GM12878 (cell line): ENCODE results near the gene HS3ST3B1. TPM values are rescaled to one million over a fixed set of nuclear protein-coding genes. Genes with fewer than 3 reads are reported as not detected.

Source experiments
- ATAC-seq: fragments of 200-7000 bp; cut with Tn5 transposase; 3 replicates; pipeline ENCODE4 v1.9.1; 2020; ENCODE audit warnings: mild to moderate bottlenecking, moderate library complexity
- BruUV-seq: library from RNA; stranded (reverse); fragments of 400-500 nt; replicated peaks from 2 replicates; lab custom pipeline; 2021; lab: Mats Ljungman, UMichigan
- CTCF ChIA-PET: fragments of 300-600 bp; sonication (Branson Sonifier 250); formaldehyde crosslinking; extraction: SDS; loops from one replicate; lab custom pipeline; 2021; ENCODE audit warnings: inconsistent platforms; lab: Yijun Ruan, JAX
- POLR2A ChIA-PET: fragments of 350-600 bp; formaldehyde crosslinking; extraction: SDS; loops from one replicate; lab custom pipeline; 2021; ENCODE audit warnings: inconsistent platforms; lab: Charles Lee
- RAD21 ChIA-PET: fragments of 300-600 bp; sonication (Branson Sonifier 250); formaldehyde crosslinking; loops from one replicate; lab custom pipeline; 2023; ENCODE audit warnings: antibody characterized with exemption; ENCODE audit not compliant: unreplicated experiment; lab: Charles Lee
- SMC1A ChIA-PET: fragments of 300-600 bp; sonication (Branson Sonifier 250); formaldehyde crosslinking; loops from one replicate; lab custom pipeline; 2023; ENCODE audit not compliant: unreplicated experiment, uncharacterized antibody; lab: Charles Lee
- DNase-seq: peaks from one replicate; pipeline ENCODE4 v3.0.0-alpha.2; 2011; ENCODE audit warnings: low read depth, low spot score
- FAIRE-seq: peaks from 3 replicates; lab custom pipeline; 2011; peaks lifted over from hg19 to GRCh38; lab: Jason Lieb, UNC
- H2AFZ ChIP-seq: 2 replicates; pipeline ENCODE4 v1.6.0; 2011; ENCODE audit warnings: low read depth, low read length, control low read depth; ENCODE audit not compliant: control insufficient read depth
- H3K27ac ChIP-seq: 2 replicates; pipeline ENCODE4 v1.5.1; 2011; ENCODE audit warnings: control low read depth; ENCODE audit not compliant: control insufficient read depth, insufficient read depth
- H3K27me3 ChIP-seq, 2 experiments: replicated peaks in 1 of 2; 2 replicates each; pipeline versions ENCODE4 v1.6.0 to v1.6.1; 2011; ENCODE audit warnings: low read length in 1 of 2; ENCODE audit not compliant: control insufficient read depth in 2 of 2, insufficient read depth in 2 of 2
- H3K36me3 ChIP-seq, 2 experiments: 2 replicates each; pipeline ENCODE4 v1.5.1; 2011; ENCODE audit warnings: low read length in 1 of 2; ENCODE audit not compliant: control insufficient read depth in 2 of 2, insufficient read depth in 2 of 2
- H3K4me1 ChIP-seq: 2 replicates; pipeline ENCODE4 v1.6.1; 2011; ENCODE audit warnings: mild to moderate bottlenecking, low read length, moderate library complexity, mixed read lengths; ENCODE audit not compliant: control insufficient read depth, insufficient read depth
- H3K4me2 ChIP-seq: 2 replicates; pipeline ENCODE4 v1.6.0; 2011; ENCODE audit warnings: control low read depth; ENCODE audit not compliant: control insufficient read depth, insufficient read depth
- H3K4me3 ChIP-seq: fragments of 200-600 bp; sonication (generic); 2 replicates; pipeline ENCODE4 v1.5.1; 2016
- H3K79me2 ChIP-seq: 2 replicates; pipeline ENCODE4 v1.6.0; 2011; ENCODE audit warnings: low read length; ENCODE audit not compliant: control insufficient read depth, insufficient read depth
- H3K9ac ChIP-seq: 2 replicates; pipeline ENCODE4 v1.8.0; 2011; ENCODE audit warnings: low read length, control low read depth, mixed read lengths; ENCODE audit not compliant: control insufficient read depth, insufficient read depth
- H3K9me3 ChIP-seq: replicated peaks from 3 replicates; pipeline ENCODE4 v1.5.1; 2011; ENCODE audit warnings: mild to moderate bottlenecking, low read length; ENCODE audit not compliant: control insufficient read depth, insufficient read depth
- H4K20me1 ChIP-seq: 2 replicates; pipeline ENCODE4 v1.6.0; 2011; ENCODE audit not compliant: control insufficient read depth, insufficient read depth
- EED ChIP-seq: sonication (generic); IDR thresholded peaks from 2 replicates; pipeline ENCODE4 v1.6.1; 2016; ENCODE audit warnings: antibody characterized with exemption, low read depth
- ETV6 ChIP-seq, 2 experiments: fragments of 450-650 bp in 1 of 2; IDR thresholded peaks in 1 of 2; conservative IDR thresholded peaks in 1 of 2; 2 replicates each; pipeline ENCODE4 v1.6.1; 2014; ENCODE audit warnings: antibody characterized with exemption in 1 of 2, borderline replicate concordance in 1 of 2, low read depth in 1 of 2, mild to moderate bottlenecking in 1 of 2, moderate library complexity in 1 of 2
- IKZF2 ChIP-seq, 2 experiments: fragments of 450-650 bp; IDR thresholded peaks; 2 replicates each; pipeline ENCODE4 v1.6.1; 2017; ENCODE audit warnings: mild to moderate bottlenecking in 2 of 2, moderate library complexity in 2 of 2
- KAT2A ChIP-seq: conservative IDR thresholded peaks from 2 replicates; pipeline ENCODE4 v1.6.1; 2011; ENCODE audit warnings: low read depth, low read length; ENCODE audit not compliant: control insufficient read depth
- NBN ChIP-seq: fragments of 450-650 bp; IDR thresholded peaks from 2 replicates; pipeline ENCODE4 v1.6.1; 2016
- NFYB ChIP-seq: IDR thresholded peaks from 2 replicates; pipeline ENCODE4 v1.6.1; 2011; ENCODE audit warnings: low read depth, mild to moderate bottlenecking, low read length, improper control_type of control experiment, moderate library complexity; ENCODE audit not compliant: insufficient read depth
- POLR2AphosphoS5 ChIP-seq: IDR thresholded peaks from 2 replicates; pipeline ENCODE4 v1.6.1; 2011; ENCODE audit warnings: mild to moderate bottlenecking, low read length, inconsistent platforms
- RBBP5 ChIP-seq: fragments of 200-600 bp; sonication (generic); conservative IDR thresholded peaks from 2 replicates; pipeline ENCODE4 v1.6.1; 2016
- RELA ChIP-seq: fragments of 450-650 bp; IDR thresholded peaks from 2 replicates; pipeline ENCODE4 v1.8.0; 2014; ENCODE audit warnings: borderline replicate concordance; ENCODE audit not compliant: partially characterized antibody
- RFX5 ChIP-seq: IDR thresholded peaks from 2 replicates; pipeline ENCODE4 v1.6.1; 2011; ENCODE audit warnings: low read depth, low read length, improper control_type of control experiment
- SP1 ChIP-seq: IDR thresholded peaks from one replicate; pipeline ENCODE4 v1.6.1; 2011; ENCODE audit warnings: low read depth, low read length
- STAT3 ChIP-seq: IDR thresholded peaks from 2 replicates; pipeline ENCODE4 v1.6.1; 2011; ENCODE audit warnings: low read depth, low read length, improper control_type of control experiment
- SUZ12 ChIP-seq: fragments of 200-600 bp; sonication (generic); IDR thresholded peaks from one replicate; pipeline ENCODE4 v1.6.1; 2018; ENCODE audit warnings: antibody characterized with exemption, mild to moderate bottlenecking; ENCODE audit not compliant: unreplicated experiment
- ZNF384 ChIP-seq: IDR thresholded peaks from 2 replicates; pipeline ENCODE4 v1.6.1; 2012; ENCODE audit warnings: low read depth, mild to moderate bottlenecking, low read length, improper control_type of control experiment, borderline replicate concordance
- WGBS: methylation state at CpG from one replicate; pipeline ENCODE4 v1.1.6; 2016; ENCODE audit warnings: low lambda C conversion rate; ENCODE audit not compliant: insufficient replicate concordance, insufficient coverage; ENCODE audit errors: missing lambda C conversion rate; 5-methylcytosine and 5-hydroxymethylcytosine counted together
- in situ Hi-C: fragments of 300-500 bp; cut with MboI; formaldehyde crosslinking; loops from 9 replicates; pipeline ENCODE4 v1.14.3; 2018; ENCODE audit warnings: mixed read lengths
- intact Hi-C: fragments of 100-400 bp; cut with micrococcal nuclease; formaldehyde crosslinking; loops from one replicate; pipeline ENCODE4 v1.14.2; 2022; ENCODE audit not compliant: unreplicated experiment
- polyA plus RNA-seq, 11 experiments: library from polyadenylated mRNA; depleted of rRNA in 4 of 11; unstranded in 6 of 11; stranded (reverse) in 5 of 11; fragments of >200 nt; fragmentation: Nextera tagmentation in 4 of 11; fragmentation: Illumina TruSeq in 1 of 11; extraction: Ambion mirVana in 4 of 11; extraction: Trizol in 1 of 11; gene quantifications; 1 replicate in 1 of 11; 2 replicates in 10 of 11; pipeline versions ENCODE4 v1.2.1 to v1.2.3, GENCODE V29; 2011 to 2016; ENCODE audit warnings: inconsistent platforms in 2 of 11, missing spikeins in 2 of 11, low read depth in 1 of 11
- total RNA-seq, 4 experiments: library from RNA; depleted of rRNA in 3 of 4; stranded (reverse); fragments of >200 nt in 3 of 4; fragmentation: Illumina TruSeq in 1 of 4; extraction: Trizol in 1 of 4; gene quantifications; 2 replicates each; pipeline versions ENCODE4 v1.2.1 to v1.2.3, GENCODE V29; 2013 to 2021
- TF ChIP-seq, protein P1 (sequence below): fragments of 150-350 bp; IDR thresholded peaks from 2 replicates; pipeline ENCODE4 v1.6.1; 2014; ENCODE audit warnings: mild to moderate bottlenecking, low read depth, low read length
- TF ChIP-seq, protein P2 (sequence below): fragments of 450-650 bp; IDR thresholded peaks from 2 replicates; pipeline ENCODE4 v1.6.1; 2017; ENCODE audit warnings: mild to moderate bottlenecking
- TF ChIP-seq, protein P3 (sequence below): fragments of 450-650 bp; IDR thresholded peaks from 2 replicates; pipeline ENCODE4 v1.6.1; 2017; ENCODE audit warnings: antibody characterized with exemption, mild to moderate bottlenecking, moderate library complexity

The HS3ST3B1 gene
- total and polyA plus RNA-seq, 10 of the 15 experiments (the other 5 are each of a cell fraction or from before 2014, with no cell fraction given), result 0.03 to 0.14 (median 0.06) TPM; not detected in 3

DNA sequence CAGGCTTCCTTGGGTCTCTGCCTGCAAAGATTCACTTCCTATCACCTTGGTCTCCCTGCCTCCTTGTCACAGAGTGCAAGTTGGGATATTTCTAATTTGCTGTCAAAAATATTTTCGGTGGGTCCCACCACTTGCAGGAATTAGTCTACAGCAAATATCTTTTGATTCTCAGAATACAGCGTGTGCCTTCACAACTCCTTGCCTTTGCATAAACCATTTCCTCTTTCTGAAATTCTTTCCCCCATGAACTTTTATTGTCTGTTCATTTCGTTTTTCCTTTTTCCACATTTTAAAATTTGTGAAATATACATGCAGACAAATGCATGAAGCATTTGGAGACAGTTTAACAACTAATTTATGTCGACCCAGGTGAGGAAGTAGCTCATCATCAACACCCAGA is 60.0 kb downstream of the HS3ST3B1 start:
- ChIA-PET SMC1A (no interaction called here), CTCF (no interaction called here), POLR2A (no interaction called here), RAD21 (no interaction called here)
- 1% methylated on average over 4 of the region's 4 CpGs for WGBS
- Histone ChIP-seq H3K27ac (no peak overlapping the region), H3K4me2 (no peak overlapping the region), H3K36me3 (no peaks in the 10 kb centered on the region), H3K79me2 (no peaks in the 10 kb centered on the region), H3K9me3 (no peaks in the 10 kb centered on the region), H4K20me1 (no peaks in the 10 kb centered on the region), H2AFZ (no peak overlapping the region), H3K4me1 (peaks cover 9% of the 10 kb centered on the region), H3K27me3 (no peaks in the 10 kb centered on the region), H3K9ac (no peak overlapping the region), H3K4me3 (no peak overlapping the region)
- ATAC-seq, result no peak
- intact Hi-C loops (no loop called here), in situ Hi-C loops (no loop called here)
- DNase-seq, result no peak
- FAIRE-seq, result no peak
- TF ChIP-seq IKZF2 (IDR thresholded peaks at IDR 0.05) (no peak), STAT3 (no peak), ETV6 (conservative IDR thresholded peaks at IDR 0.05 in 1 of 2, IDR thresholded peaks at IDR 0.05 in 1 of 2; ENCODE audit: borderline replicate concordance in 1 of 2, low read depth in 1 of 2) (no peak), NFYB (no peak), SP1 (no peak), SUZ12 (no peak), KAT2A (no peak), NBN (no peak), EED (no peak), RFX5 (no peak), POLR2AphosphoS5 (no peak), ZNF384 (no peak), RBBP5 (no peak), RELA (no peak)
- TF ChIP-seq, protein P1, sequence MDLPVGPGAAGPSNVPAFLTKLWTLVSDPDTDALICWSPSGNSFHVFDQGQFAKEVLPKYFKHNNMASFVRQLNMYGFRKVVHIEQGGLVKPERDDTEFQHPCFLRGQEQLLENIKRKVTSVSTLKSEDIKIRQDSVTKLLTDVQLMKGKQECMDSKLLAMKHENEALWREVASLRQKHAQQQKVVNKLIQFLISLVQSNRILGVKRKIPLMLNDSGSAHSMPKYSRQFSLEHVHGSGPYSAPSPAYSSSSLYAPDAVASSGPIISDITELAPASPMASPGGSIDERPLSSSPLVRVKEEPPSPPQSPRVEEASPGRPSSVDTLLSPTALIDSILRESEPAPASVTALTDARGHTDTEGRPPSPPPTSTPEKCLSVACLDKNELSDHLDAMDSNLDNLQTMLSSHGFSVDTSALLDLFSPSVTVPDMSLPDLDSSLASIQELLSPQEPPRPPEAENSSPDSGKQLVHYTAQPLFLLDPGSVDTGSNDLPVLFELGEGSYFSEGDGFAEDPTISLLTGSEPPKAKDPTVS, result no peak
- TF ChIP-seq, protein P2, sequence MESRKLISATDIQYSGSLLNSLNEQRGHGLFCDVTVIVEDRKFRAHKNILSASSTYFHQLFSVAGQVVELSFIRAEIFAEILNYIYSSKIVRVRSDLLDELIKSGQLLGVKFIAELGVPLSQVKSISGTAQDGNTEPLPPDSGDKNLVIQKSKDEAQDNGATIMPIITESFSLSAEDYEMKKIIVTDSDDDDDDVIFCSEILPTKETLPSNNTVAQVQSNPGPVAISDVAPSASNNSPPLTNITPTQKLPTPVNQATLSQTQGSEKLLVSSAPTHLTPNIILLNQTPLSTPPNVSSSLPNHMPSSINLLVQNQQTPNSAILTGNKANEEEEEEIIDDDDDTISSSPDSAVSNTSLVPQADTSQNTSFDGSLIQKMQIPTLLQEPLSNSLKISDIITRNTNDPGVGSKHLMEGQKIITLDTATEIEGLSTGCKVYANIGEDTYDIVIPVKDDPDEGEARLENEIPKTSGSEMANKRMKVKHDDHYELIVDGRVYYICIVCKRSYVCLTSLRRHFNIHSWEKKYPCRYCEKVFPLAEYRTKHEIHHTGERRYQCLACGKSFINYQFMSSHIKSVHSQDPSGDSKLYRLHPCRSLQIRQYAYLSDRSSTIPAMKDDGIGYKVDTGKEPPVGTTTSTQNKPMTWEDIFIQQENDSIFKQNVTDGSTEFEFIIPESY, result no peak
- TF ChIP-seq, protein P3, sequence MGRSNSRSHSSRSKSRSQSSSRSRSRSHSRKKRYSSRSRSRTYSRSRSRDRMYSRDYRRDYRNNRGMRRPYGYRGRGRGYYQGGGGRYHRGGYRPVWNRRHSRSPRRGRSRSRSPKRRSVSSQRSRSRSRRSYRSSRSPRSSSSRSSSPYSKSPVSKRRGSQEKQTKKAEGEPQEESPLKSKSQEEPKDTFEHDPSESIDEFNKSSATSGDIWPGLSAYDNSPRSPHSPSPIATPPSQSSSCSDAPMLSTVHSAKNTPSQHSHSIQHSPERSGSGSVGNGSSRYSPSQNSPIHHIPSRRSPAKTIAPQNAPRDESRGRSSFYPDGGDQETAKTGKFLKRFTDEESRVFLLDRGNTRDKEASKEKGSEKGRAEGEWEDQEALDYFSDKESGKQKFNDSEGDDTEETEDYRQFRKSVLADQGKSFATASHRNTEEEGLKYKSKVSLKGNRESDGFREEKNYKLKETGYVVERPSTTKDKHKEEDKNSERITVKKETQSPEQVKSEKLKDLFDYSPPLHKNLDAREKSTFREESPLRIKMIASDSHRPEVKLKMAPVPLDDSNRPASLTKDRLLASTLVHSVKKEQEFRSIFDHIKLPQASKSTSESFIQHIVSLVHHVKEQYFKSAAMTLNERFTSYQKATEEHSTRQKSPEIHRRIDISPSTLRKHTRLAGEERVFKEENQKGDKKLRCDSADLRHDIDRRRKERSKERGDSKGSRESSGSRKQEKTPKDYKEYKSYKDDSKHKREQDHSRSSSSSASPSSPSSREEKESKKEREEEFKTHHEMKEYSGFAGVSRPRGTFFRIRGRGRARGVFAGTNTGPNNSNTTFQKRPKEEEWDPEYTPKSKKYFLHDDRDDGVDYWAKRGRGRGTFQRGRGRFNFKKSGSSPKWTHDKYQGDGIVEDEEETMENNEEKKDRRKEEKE, result no peak
- no TSS peak for BruUV-seq
